Measurements from ENCODE around the gene NMNAT2.

DNA sequence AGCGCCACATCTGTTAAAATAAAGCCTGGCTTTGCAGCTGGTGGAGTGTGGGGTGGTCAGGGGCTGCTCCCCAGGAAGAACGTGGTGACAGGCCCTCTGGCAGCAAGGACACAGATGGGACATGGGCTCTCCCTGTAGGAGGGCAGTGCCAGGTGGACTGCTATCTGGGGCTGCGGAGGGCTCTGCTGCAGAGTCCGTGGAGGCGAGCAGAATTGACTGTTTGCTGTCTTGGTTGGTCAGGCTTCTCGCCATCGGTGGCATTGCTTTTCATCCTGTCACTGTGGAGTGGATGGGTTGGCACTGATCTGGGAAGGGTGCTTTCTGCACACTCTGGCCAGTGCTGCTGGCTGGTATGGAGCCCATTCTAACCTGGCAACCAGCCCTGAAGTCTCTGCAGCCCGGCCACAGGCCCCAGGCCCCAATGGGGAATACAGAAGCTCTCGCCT, 129.1 kb downstream of the NMNAT2 start:
- TF ChIP-seq, protein P1, sequence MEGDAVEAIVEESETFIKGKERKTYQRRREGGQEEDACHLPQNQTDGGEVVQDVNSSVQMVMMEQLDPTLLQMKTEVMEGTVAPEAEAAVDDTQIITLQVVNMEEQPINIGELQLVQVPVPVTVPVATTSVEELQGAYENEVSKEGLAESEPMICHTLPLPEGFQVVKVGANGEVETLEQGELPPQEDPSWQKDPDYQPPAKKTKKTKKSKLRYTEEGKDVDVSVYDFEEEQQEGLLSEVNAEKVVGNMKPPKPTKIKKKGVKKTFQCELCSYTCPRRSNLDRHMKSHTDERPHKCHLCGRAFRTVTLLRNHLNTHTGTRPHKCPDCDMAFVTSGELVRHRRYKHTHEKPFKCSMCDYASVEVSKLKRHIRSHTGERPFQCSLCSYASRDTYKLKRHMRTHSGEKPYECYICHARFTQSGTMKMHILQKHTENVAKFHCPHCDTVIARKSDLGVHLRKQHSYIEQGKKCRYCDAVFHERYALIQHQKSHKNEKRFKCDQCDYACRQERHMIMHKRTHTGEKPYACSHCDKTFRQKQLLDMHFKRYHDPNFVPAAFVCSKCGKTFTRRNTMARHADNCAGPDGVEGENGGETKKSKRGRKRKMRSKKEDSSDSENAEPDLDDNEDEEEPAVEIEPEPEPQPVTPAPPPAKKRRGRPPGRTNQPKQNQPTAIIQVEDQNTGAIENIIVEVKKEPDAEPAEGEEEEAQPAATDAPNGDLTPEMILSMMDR (IDR thresholded peaks at IDR 0.05) = no peak
- no peak for TF ChIP-seq POLR2A (IDR thresholded peaks at IDR 0.05)

Measured in body of pancreas (tissue), 4 donors.